ENCODE measurements around the gene ADAM10. TPM values are rescaled to one million over a fixed set of nuclear protein-coding genes. Genes with fewer than 3 reads are reported as not detected.

The ADAM10 gene
- total RNA-seq, 1 donor from 2014 or later: 140 TPM

DNA sequence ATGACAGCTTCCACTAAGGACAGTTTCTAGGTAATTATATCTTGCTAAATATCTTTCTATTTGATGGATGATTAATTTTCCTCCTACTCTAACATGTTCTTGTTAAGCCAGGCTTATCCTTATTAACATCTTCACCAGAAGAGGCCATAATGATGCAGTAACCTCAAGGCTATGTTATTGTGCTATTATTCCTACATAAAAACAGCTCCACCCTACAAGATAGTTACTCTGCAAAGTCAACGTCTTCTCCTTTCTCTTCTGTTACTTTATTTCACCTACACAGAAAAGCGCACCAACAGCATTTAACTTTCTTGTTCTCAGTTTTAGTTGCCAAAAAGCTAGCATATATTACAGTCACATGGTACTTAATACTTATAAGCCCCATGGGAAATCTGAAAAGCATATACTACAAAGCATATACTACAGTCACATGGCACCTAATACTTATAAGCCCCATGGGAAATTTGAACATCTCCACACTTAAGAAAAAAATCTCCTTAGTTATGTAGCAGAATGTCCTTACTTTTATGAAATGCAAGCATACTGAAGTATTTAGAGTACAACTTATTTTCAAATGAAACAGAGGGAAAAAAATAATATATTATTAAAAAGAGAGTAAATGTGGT is 13.4 kb downstream of the ADAM10 start:
- Mint-ChIP-seq H3K27ac (ENCODE audit: unreplicated experiment) (no peak overlapping the region), H3K36me3 (ENCODE audit: unreplicated experiment) (no peaks in the 10 kb centered on the region), H3K9me3 (ENCODE audit: unreplicated experiment) (no peaks in the 10 kb centered on the region), H3K4me1 (ENCODE audit: low read depth, unreplicated experiment) (peaks cover 8% of the 10 kb centered on the region), H3K4me3 (ENCODE audit: unreplicated experiment) (no peak overlapping the region), H3K27me3 (ENCODE audit: unreplicated experiment) (no peaks in the 10 kb centered on the region)
- TF ChIP-seq, protein P1, sequence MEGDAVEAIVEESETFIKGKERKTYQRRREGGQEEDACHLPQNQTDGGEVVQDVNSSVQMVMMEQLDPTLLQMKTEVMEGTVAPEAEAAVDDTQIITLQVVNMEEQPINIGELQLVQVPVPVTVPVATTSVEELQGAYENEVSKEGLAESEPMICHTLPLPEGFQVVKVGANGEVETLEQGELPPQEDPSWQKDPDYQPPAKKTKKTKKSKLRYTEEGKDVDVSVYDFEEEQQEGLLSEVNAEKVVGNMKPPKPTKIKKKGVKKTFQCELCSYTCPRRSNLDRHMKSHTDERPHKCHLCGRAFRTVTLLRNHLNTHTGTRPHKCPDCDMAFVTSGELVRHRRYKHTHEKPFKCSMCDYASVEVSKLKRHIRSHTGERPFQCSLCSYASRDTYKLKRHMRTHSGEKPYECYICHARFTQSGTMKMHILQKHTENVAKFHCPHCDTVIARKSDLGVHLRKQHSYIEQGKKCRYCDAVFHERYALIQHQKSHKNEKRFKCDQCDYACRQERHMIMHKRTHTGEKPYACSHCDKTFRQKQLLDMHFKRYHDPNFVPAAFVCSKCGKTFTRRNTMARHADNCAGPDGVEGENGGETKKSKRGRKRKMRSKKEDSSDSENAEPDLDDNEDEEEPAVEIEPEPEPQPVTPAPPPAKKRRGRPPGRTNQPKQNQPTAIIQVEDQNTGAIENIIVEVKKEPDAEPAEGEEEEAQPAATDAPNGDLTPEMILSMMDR (IDR thresholded peaks at IDR 0.05; ENCODE audit: partially characterized antibody, unreplicated experiment): no peak
- DNase-seq: no peak

DNA sequence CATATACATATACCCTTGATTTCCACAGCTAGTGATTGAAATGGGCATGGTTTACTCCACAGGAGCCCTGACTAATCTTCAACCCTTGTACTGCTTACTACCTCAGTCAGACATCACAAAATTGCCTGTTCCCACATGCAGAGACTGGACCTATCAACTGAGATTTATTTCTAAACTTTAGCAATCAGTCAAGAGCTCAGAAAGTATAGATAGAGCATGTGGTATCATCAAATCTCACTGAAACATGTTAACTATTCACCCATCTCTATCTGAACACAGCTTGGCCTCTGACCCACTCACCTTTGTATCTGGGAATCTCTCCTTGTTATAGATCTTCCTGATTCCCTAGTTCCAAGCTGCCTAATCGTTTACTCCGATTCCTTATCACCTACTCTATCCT is 14.6 kb downstream of the ADAM10 start:
- H3K27ac Mint-ChIP-seq (ENCODE audit: unreplicated experiment): no peak overlapping the region
- peaks cover 12% of the 10 kb centered on the region for H3K4me1 Mint-ChIP-seq (ENCODE audit: low read depth, unreplicated experiment)
- no peaks in the 10 kb centered on the region for H3K36me3 Mint-ChIP-seq (ENCODE audit: unreplicated experiment)
- H3K4me3 Mint-ChIP-seq (ENCODE audit: unreplicated experiment): no peak overlapping the region
- H3K27me3 Mint-ChIP-seq (ENCODE audit: unreplicated experiment): no peaks in the 10 kb centered on the region
- TF ChIP-seq, protein P1 (IDR thresholded peaks at IDR 0.05; ENCODE audit: partially characterized antibody, unreplicated experiment): no peak
- H3K9me3 Mint-ChIP-seq (ENCODE audit: unreplicated experiment): no peaks in the 10 kb centered on the region
- DNase-seq: no peak

DNA sequence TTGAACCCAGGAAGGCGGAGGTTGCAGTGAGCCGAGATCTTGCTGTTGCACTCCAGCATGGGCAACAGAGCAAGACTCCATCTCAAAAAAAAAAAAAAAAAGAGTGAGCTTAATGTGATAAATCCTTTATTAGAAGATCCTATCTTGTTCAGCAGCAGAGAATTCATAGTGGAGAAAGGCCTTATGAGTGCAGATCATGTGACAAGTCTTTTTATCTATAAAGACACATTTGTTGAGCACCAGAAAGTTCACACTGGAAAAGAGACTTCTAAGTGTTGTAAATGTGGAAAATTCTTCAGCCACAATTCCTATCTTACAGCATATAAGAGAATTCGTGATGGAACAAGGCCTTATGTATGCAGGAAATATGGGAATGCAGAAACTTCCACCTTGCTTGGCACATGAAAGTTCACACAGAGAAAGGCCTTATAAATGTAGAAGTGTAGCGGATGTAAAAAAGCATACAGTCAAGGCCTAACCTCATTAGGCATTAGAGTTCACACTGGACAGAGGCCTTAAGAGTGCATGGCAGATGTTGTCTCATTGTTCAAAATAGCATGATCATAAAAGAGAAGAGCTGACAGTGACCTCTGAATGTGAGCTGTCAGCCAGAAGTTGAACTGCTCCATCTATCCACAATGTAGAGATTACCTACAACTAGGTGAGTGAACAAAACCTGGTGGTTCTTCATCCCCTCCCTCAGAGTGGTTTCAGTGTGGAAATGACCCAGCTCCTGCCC is 16.7 kb downstream of the ADAM10 start:
- Mint-ChIP-seq H3K27me3 (ENCODE audit: unreplicated experiment) (no peaks in the 10 kb centered on the region), H3K4me1 (ENCODE audit: low read depth, unreplicated experiment) (peaks cover 15% of the 10 kb centered on the region), H3K36me3 (ENCODE audit: unreplicated experiment) (no peaks in the 10 kb centered on the region), H3K27ac (ENCODE audit: unreplicated experiment) (no peak overlapping the region), H3K4me3 (ENCODE audit: unreplicated experiment) (no peak overlapping the region), H3K9me3 (ENCODE audit: unreplicated experiment) (no peaks in the 10 kb centered on the region)
- TF ChIP-seq, protein P1 (IDR thresholded peaks at IDR 0.05; ENCODE audit: partially characterized antibody, unreplicated experiment): no peak
- DNase-seq: no peak

DNA sequence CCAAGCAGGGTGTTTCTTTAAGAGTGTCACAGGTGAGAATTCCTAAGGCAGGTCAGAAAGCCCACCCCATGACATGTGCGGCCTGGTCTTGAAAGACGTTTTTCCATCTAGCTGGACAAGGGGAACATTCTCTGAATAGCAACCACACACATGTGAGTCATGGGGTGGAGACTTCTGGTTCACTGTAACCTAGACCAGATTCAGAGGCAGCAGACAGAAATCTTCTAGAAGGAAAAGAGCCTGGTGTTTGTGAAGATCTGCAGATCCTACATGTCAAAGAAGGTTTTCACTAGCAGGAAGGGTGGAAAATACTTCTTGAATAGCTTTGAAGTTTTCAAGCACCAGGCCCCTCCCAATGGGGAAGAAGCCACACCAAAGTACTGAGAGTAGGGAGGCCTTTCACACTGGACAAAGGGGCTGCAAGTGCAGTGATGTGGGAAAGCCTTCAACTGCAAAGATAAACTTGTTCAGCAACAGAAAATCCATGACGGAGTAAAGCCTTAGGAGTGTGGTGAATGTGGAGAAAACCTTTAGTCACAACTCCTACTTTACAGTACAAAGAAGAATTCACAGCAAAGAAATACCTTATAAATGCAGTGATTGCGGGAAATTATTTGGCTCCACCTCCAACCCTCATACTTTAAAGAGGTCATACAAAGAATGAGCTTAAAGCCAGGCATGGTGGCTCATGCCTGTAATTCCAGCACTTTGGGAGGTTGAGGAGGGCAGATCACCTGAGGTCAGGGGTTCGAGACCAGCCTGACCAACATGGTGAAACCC is 17.6 kb downstream of the ADAM10 start:
- no peak for DNase-seq
- Mint-ChIP-seq H3K27me3 (ENCODE audit: unreplicated experiment) (no peaks in the 10 kb centered on the region), H3K4me3 (ENCODE audit: unreplicated experiment) (no peak overlapping the region), H3K27ac (ENCODE audit: unreplicated experiment) (no peak overlapping the region), H3K9me3 (ENCODE audit: unreplicated experiment) (no peaks in the 10 kb centered on the region), H3K36me3 (ENCODE audit: unreplicated experiment) (no peaks in the 10 kb centered on the region), H3K4me1 (ENCODE audit: low read depth, unreplicated experiment) (peaks cover 15% of the 10 kb centered on the region)
- TF ChIP-seq, protein P1 (IDR thresholded peaks at IDR 0.05; ENCODE audit: partially characterized antibody, unreplicated experiment): no peak
